ENCODE results near the gene CCDC175. TPM values are rescaled to one million over a fixed set of nuclear protein-coding genes. Genes with fewer than 3 reads are reported as not detected.

The CCDC175 gene
- total and polyA plus RNA-seq, 7 experiments from 2014 or later, result not detected

DNA sequence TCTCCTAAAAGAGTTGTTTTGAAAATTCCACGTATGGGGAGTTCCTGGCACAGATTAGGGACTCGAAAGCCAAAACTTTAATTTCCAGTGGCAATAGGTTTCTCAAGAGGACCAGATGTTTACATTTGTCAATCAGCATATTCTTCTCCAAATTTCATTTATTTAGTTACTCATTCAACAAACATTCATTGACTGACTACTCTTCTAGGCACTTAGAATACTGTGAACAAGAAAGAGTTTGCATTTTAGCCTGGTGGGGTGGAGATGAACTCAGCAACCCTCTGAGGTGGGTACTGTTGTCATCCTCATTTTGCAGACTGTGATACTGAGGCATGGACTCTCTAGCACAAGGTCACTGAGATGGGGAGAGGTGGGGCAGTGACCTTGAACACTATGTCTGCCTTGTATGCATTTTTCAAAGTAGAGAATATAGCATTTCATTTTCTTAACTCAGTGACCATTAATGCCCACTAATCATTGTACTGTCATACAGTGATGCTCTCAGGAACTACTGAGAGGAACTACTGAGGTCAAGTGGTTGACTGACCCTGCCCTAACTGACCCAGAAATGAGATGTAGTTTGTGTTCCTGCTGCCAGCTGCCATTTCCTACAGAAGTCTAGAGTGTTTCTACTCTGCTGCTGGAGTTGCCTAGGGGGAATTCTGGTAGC lies 94.6 kb downstream of the CCDC175 start:
- DNase-seq (no peak), ATAC-seq (no peak)
- peaks cover 18 to 20% of the 10 kb centered on the region in 2 donors for H3K4me1 ChIP-seq (ENCODE audit: control insufficient read depth in 2 of 2, insufficient read depth in 2 of 2, low read length in 2 of 2)
- no peak overlapping the region for H3K27ac ChIP-seq (ENCODE audit: low read depth, low read length)
- intact Hi-C loops (cut with micrococcal nuclease), result loop anchor here (5.0 to 10.0 kb wide), 9 partner anchors 95 to 1500 kb away; partner anchors contain the start of genes CCDC175 (in 1 of the 2), DACT1 (in 1 of the 2), DHRS7 (in 1 of the 2) and MNAT1 (in 1 of the 2)
- Mint-ChIP-seq H3K4me3 (peak overlapping the region; percentile 89 to 98 (median 96)), H3K27me3 (no peaks in the 10 kb centered on the region), H3K36me3 (peaks cover 0 to 12% (median 5%) of the 10 kb centered on the region in 5 donors), H3K9me3 (no peaks in the 10 kb centered on the region), H3K27ac (peak overlapping the region in 4 of 9 donors; percentile 64 to 85 (median 84)), H3K4me1 (peaks cover 30 to 77% (median 71%) of the 10 kb centered on the region in 7 donors)
- H3K4me3 ChIP-seq (ENCODE audit: low read length), result no peak overlapping the region
- no peaks in the 10 kb centered on the region for H3K27me3 ChIP-seq (ENCODE audit: control insufficient read depth in 2 of 2, insufficient read depth in 2 of 2, low read length in 2 of 2)
- POLR2A ChIA-PET, result no interaction called here
- peaks cover 0 to 11% (median 0%) of the 10 kb centered on the region in 3 experiments for H3K36me3 ChIP-seq (ENCODE audit: control insufficient read depth in 2 of 3, insufficient read depth in 3 of 3, low read length in 3 of 3)
- H3K9me3 ChIP-seq (ENCODE audit: control insufficient read depth in 2 of 3, low read length in 3 of 3), result no peaks in the 10 kb centered on the region
- CTCF ChIA-PET, result no interaction called here

DNA sequence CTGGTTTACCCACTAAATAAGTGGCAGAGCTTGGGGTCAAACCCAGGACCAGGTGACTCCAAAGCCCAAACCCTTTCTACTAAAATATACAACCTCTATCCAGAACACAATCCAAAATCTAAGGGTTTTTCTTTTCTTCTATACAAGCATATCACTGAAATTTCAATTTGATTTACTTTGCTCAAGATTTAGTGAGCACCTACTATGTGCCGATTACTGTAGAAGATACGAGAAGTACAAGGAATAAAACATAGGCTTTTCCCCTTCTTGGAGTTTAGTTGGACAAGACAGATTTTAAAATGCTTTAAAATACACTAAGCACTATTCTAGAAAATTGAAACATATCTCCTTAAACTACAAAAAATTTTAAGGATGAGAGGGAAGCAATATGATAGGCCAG lies 95.2 kb downstream of the CCDC175 start:
- peaks cover 30 to 78% (median 73%) of the 10 kb centered on the region in 7 donors for H3K4me1 Mint-ChIP-seq
- Histone ChIP-seq H3K9me3 (ENCODE audit: control insufficient read depth in 2 of 3, low read length in 3 of 3) (no peaks in the 10 kb centered on the region), H3K4me3 (ENCODE audit: low read length) (no peak overlapping the region), H3K27ac (ENCODE audit: low read depth, low read length) (no peak overlapping the region), H3K36me3 (ENCODE audit: control insufficient read depth in 2 of 3, insufficient read depth in 3 of 3, low read length in 3 of 3) (peaks cover 0 to 15% (median 0%) of the 10 kb centered on the region in 3 experiments), H3K27me3 (ENCODE audit: control insufficient read depth in 2 of 2, insufficient read depth in 2 of 2, low read length in 2 of 2) (no peaks in the 10 kb centered on the region), H3K4me1 (ENCODE audit: control insufficient read depth in 2 of 2, insufficient read depth in 2 of 2, low read length in 2 of 2) (peaks cover 18 to 20% of the 10 kb centered on the region in 2 donors)
- peak overlapping the region in 5 of 9 donors; percentile 21 to 85 (median 38) for H3K27ac Mint-ChIP-seq
- ChIA-PET CTCF (no interaction called here), POLR2A (no interaction called here)
- H3K4me3 Mint-ChIP-seq, result peak overlapping the region in 4 of 10 donors; percentile 67 to 98 (median 98)
- no peaks in the 10 kb centered on the region for H3K9me3 Mint-ChIP-seq
- H3K36me3 Mint-ChIP-seq, result peaks cover 0 to 12% (median 5%) of the 10 kb centered on the region in 5 donors
- intact Hi-C loops (cut with micrococcal nuclease), result loop anchor here (5.0 to 10.0 kb wide), 9 partner anchors 96 to 1501 kb away; partner anchors contain the start of genes CCDC175 (in 1 of the 2), DACT1 (in 1 of the 2), DHRS7 (in 1 of the 2) and MNAT1 (in 1 of the 2)
- no peaks in the 10 kb centered on the region for H3K27me3 Mint-ChIP-seq
- ATAC-seq (no peak), DNase-seq (no peak)

DNA sequence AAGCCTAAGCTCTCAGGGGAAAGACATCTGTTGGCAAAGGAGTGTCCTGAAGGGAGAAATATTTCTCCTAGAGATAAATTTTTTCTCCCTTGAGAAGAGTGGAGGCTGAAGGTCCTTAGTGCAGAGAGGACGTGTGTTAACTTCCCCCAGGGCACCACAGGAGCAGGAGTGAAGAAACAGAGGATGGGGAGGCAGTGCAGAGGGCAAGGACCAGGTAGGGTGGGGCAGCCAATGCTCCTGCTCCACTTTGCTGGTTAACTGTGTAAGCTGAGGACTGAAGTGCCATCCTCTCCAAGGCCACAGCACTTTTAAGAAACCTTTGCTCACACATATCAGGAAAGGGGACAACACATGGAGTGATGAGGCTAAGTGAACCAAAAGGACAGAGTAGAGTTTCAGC lies 96.4 kb downstream of the CCDC175 start:
- ATAC-seq, result no peak
- POLR2A ChIA-PET, result interaction anchor here (0.7 kb wide), 1 partner anchor 801 kb away, joined by 3 read pairs; no protein-coding TSS in a partner anchor
- peaks cover 0 to 12% (median 5%) of the 10 kb centered on the region in 5 donors for H3K36me3 Mint-ChIP-seq
- peaks cover 20 to 67% (median 62%) of the 10 kb centered on the region in 7 donors for H3K4me1 Mint-ChIP-seq
- H3K36me3 ChIP-seq (ENCODE audit: control insufficient read depth in 2 of 3, insufficient read depth in 3 of 3, low read length in 3 of 3), result peaks cover 0 to 25% (median 3%) of the 10 kb centered on the region in 3 experiments
- H3K9me3 ChIP-seq (ENCODE audit: control insufficient read depth in 2 of 3, low read length in 3 of 3), result no peaks in the 10 kb centered on the region
- DNase-seq, result no peak
- H3K27ac ChIP-seq (ENCODE audit: low read depth, low read length), result no peak overlapping the region
- CTCF ChIA-PET, result no interaction called here
- no peaks in the 10 kb centered on the region for H3K27me3 ChIP-seq (ENCODE audit: control insufficient read depth in 2 of 2, insufficient read depth in 2 of 2, low read length in 2 of 2)
- H3K9me3 Mint-ChIP-seq, result no peaks in the 10 kb centered on the region
- H3K4me3 Mint-ChIP-seq, result peak overlapping the region in 5 of 10 donors; percentile 6 to 74 (median 46)
- intact Hi-C loops (cut with micrococcal nuclease), result loop anchor here (5.0 to 10.0 kb wide), 9 partner anchors 97 to 1502 kb away; partner anchors contain the start of genes CCDC175 (in 1 of the 2), DACT1 (in 1 of the 2), DHRS7 (in 1 of the 2) and MNAT1 (in 1 of the 2)
- H3K27ac Mint-ChIP-seq, result peak overlapping the region in 3 of 9 donors; percentile 10 to 75 (median 16)
- H3K27me3 Mint-ChIP-seq, result no peaks in the 10 kb centered on the region
- H3K4me1 ChIP-seq (ENCODE audit: control insufficient read depth in 2 of 2, insufficient read depth in 2 of 2, low read length in 2 of 2), result peaks cover 13 to 15% of the 10 kb centered on the region in 2 donors
- H3K4me3 ChIP-seq (ENCODE audit: low read length), result no peak overlapping the region

DNA sequence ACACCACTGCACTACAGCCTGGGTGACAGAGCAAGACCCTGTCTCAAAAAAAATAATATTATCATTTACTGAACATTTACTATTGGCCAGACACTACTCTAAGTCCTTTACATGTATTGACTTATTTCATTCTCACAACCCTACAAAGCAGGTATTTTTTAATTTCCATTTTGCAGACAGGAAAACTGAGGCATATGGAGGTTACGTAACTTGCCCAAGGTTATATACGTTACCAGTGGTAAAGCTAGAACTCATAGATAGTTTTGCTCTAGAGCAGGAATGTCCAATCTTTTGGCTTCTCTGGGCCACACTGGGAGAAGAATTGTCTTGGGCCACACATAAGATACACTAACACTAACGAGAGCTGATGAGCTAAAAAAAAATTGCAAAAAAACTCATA lies 98.1 kb downstream of the CCDC175 start:
- Histone ChIP-seq H3K27me3 (ENCODE audit: control insufficient read depth in 2 of 2, insufficient read depth in 2 of 2, low read length in 2 of 2) (no peaks in the 10 kb centered on the region), H3K27ac (ENCODE audit: low read depth, low read length) (no peak overlapping the region), H3K4me1 (ENCODE audit: control insufficient read depth in 2 of 2, insufficient read depth in 2 of 2, low read length in 2 of 2) (peaks cover 12 to 13% of the 10 kb centered on the region in 2 donors), H3K9me3 (ENCODE audit: control insufficient read depth in 2 of 3, low read length in 3 of 3) (no peaks in the 10 kb centered on the region), H3K4me3 (ENCODE audit: low read length) (no peak overlapping the region), H3K36me3 (ENCODE audit: control insufficient read depth in 2 of 3, insufficient read depth in 3 of 3, low read length in 3 of 3) (peaks cover 0 to 27% (median 3%) of the 10 kb centered on the region in 3 experiments)
- H3K27me3 Mint-ChIP-seq, result no peaks in the 10 kb centered on the region
- peaks cover 2 to 19% (median 8%) of the 10 kb centered on the region in 5 donors for H3K36me3 Mint-ChIP-seq
- intact Hi-C loops (cut with micrococcal nuclease), result no loop called here
- no peak overlapping the region for H3K27ac Mint-ChIP-seq
- ChIA-PET POLR2A (interaction anchor here (0.8 kb wide), 1 partner anchor 13 kb away, joined by 4 read pairs; the partner anchor contains the start of gene GPR135), CTCF (no interaction called here)
- peaks cover 17 to 63% (median 57%) of the 10 kb centered on the region in 7 donors for H3K4me1 Mint-ChIP-seq
- DNase-seq (no peak), ATAC-seq (no peak)
- H3K4me3 Mint-ChIP-seq, result no peak overlapping the region
- H3K9me3 Mint-ChIP-seq, result no peaks in the 10 kb centered on the region

DNA sequence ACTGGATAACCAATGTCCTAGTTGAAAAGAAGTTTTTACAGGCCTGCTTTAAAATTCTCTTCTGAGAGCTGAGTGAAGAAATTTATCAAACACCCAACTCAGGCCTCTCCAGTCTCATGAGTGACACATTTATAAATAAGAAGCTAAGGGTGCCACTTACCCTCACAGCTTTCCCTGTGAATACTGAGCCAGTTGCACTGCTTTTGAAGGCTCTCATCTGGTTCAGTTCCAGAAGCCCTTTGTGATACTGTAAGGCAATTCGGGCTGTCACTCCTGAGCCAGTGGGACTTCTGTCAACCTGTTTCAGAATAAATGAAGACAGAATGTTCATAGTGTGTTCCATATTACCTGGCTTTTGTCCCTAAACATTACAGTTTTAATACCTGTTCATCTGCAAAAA lies 100.9 kb downstream of the CCDC175 start:
- H3K36me3 Mint-ChIP-seq, result peaks cover 7 to 26% (median 13%) of the 10 kb centered on the region in 5 donors
- intact Hi-C loops (cut with micrococcal nuclease), result no loop called here
- ChIA-PET POLR2A (interaction anchor here (1.0 to 1.2 kb wide), 2 partner anchors 9 to 11 kb away, joined by 3 read pairs; partner anchors contain the start of genes GPR135, JKAMP and L3HYPDH), CTCF (no interaction called here)
- no peaks in the 10 kb centered on the region for H3K27me3 Mint-ChIP-seq
- no peak overlapping the region for H3K27ac Mint-ChIP-seq
- no peaks in the 10 kb centered on the region for H3K9me3 ChIP-seq (ENCODE audit: control insufficient read depth in 2 of 3, low read length in 3 of 3)
- DNase-seq (no peak), ATAC-seq (no peak)
- H3K27me3 ChIP-seq (ENCODE audit: control insufficient read depth in 2 of 2, insufficient read depth in 2 of 2, low read length in 2 of 2), result no peaks in the 10 kb centered on the region
- H3K4me1 ChIP-seq (ENCODE audit: control insufficient read depth in 2 of 2, insufficient read depth in 2 of 2, low read length in 2 of 2), result no peaks in the 10 kb centered on the region
- H3K4me3 Mint-ChIP-seq, result no peak overlapping the region
- peaks cover 0 to 32% (median 3%) of the 10 kb centered on the region in 3 experiments for H3K36me3 ChIP-seq (ENCODE audit: control insufficient read depth in 2 of 3, insufficient read depth in 3 of 3, low read length in 3 of 3)
- H3K4me3 ChIP-seq (ENCODE audit: low read length), result no peak overlapping the region
- peaks cover 9 to 36% (median 30%) of the 10 kb centered on the region in 7 donors for H3K4me1 Mint-ChIP-seq
- H3K9me3 Mint-ChIP-seq, result no peaks in the 10 kb centered on the region
- H3K27ac ChIP-seq (ENCODE audit: low read depth, low read length), result no peak overlapping the region

DNA sequence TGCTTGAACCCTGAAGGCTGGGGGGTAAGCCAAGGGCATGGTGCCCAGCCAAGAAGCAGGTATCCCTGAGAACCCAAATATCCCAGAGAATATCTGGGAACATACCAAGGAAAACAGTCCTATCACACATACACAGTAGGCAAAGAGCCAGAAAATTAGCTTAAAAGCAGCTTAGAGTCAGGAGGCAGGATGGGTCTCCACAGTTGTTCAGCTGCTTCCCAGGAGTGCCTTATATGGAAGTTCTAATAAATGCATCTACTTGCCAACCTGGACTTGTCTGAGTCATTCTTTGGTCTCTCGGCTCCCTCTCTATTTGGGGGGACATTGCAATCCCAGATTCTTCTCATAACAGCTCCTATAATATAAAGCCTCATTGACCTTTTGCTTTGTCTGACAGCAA lies 102.4 kb downstream of the CCDC175 start:
- Mint-ChIP-seq H3K4me1 (peaks cover 0 to 20% (median 15%) of the 10 kb centered on the region in 7 donors), H3K4me3 (no peak overlapping the region), H3K36me3 (peaks cover 7 to 26% (median 12%) of the 10 kb centered on the region in 5 donors), H3K9me3 (no peaks in the 10 kb centered on the region), H3K27me3 (no peaks in the 10 kb centered on the region), H3K27ac (no peak overlapping the region)
- no peaks in the 10 kb centered on the region for H3K27me3 ChIP-seq (ENCODE audit: control insufficient read depth in 2 of 2, insufficient read depth in 2 of 2, low read length in 2 of 2)
- intact Hi-C loops (cut with micrococcal nuclease), result no loop called here
- no peaks in the 10 kb centered on the region for H3K4me1 ChIP-seq (ENCODE audit: control insufficient read depth in 2 of 2, insufficient read depth in 2 of 2, low read length in 2 of 2)
- ATAC-seq (no peak), DNase-seq (no peak)
- POLR2A ChIA-PET, result no interaction called here
- no peaks in the 10 kb centered on the region for H3K9me3 ChIP-seq (ENCODE audit: control insufficient read depth in 2 of 3, low read length in 3 of 3)
- CTCF ChIA-PET, result no interaction called here
- no peak overlapping the region for H3K27ac ChIP-seq (ENCODE audit: low read depth, low read length)
- H3K4me3 ChIP-seq (ENCODE audit: low read length), result no peak overlapping the region
- peaks cover 0 to 32% (median 3%) of the 10 kb centered on the region in 3 experiments for H3K36me3 ChIP-seq (ENCODE audit: control insufficient read depth in 2 of 3, insufficient read depth in 3 of 3, low read length in 3 of 3)
